DND-41 (cell line): Measurements from ENCODE around the gene SQSTM1.

ENCODE experiments used
- CTCF ChIP-seq: IDR thresholded peaks from 2 replicates; pipeline ENCODE4 v1.5.1; 2012; ENCODE audit warnings: borderline replicate concordance, low read length, moderate library complexity, mild to moderate bottlenecking; ENCODE audit not compliant: poor library complexity, severe bottlenecking; ENCODE audit errors: extremely low read depth
- EZH2 ChIP-seq: IDR thresholded peaks from 3 replicates; pipeline ENCODE4 v1.6.1; 2012; ENCODE audit warnings: borderline replicate concordance, low read depth, mild to moderate bottlenecking, moderate library complexity, low read length, inconsistent platforms; ENCODE audit not compliant: severe bottlenecking

DNA sequence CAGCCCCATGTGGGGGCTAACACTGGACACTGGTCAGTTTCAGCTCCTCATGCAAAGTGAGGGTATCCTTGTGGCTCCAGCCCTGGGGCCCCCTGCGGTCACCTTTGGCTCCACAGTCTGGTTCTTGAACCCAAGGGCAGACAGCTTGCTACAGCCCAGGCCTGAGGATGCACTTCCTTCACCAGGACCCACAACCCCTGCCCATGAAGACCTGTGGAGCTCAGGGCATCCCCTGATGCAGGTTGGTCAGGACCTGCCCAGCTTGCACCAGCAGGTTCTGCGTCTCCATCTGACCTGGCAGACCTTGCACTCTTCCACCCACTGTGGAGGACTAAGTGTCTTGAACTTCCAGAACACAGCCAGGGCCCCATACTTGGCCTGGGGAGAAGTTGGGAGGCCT lies 41.6 kb downstream of the SQSTM1 start:
- no peak for TF ChIP-seq CTCF
- no peak for TF ChIP-seq EZH2
